Smooth muscle cell of the umbilical artery (primary cell): ENCODE results near the gene EIF3B. TPM values are rescaled to one million over a fixed set of nuclear protein-coding genes. Genes with fewer than 3 reads are reported as not detected.

Experiments used
- total RNA-seq: library from RNA; depleted of rRNA; stranded (reverse); fragments of >200 nt; gene quantifications from 2 replicates; pipeline ENCODE4 v1.2.3, GENCODE V29; 2014

EIF3B gene
- total RNA-seq: 205 and 273 TPM in 2 replicates

GRCh38 chr7:2354186-2354938, at the start of gene EIF3B:
EIF3B (plus strand) TSS chr7:2354827; CDS start chr7:2354922, 95 bp downstream.

GRCh38 chr7:2314209-2314955, 40.2 kb upstream of the EIF3B start, which contains the start of gene SNX8:
SNX8 (minus strand) TSS chr7:2314441; CDS start chr7:2314421, 20 bp downstream.

GRCh38 chr7:2403014-2403717, 48.5 kb downstream of the EIF3B start, which contains the start of gene CHST12:
CHST12 (plus strand) TSS chr7:2403611; CDS start chr7:2432640, 29,029 bp downstream.

Other genes starting within 250 kb of the EIF3B start
- gene MAD1L1, start 121.9 kb upstream of the EIF3B start, total RNA-seq: 34.4 and 44.9 TPM in 2 replicates
- 11.6 and 13.4 TPM in 2 replicates for gene MRM2, start 112.6 kb upstream of the EIF3B start, total RNA-seq
- gene NUDT1, start 112.6 kb upstream of the EIF3B start, total RNA-seq: 11.2 and 12.2 TPM in 2 replicates
- gene SNX8, start 40.4 kb upstream of the EIF3B start, total RNA-seq: 17.2 and 41.7 TPM in 2 replicates
- 4.5 and 10.8 TPM in 2 replicates for gene CHST12, start 48.8 kb downstream of the EIF3B start, total RNA-seq
- not detected in 2 replicates for gene GRIFIN, start 121.6 kb downstream of the EIF3B start, total RNA-seq
- 12.2 and 16.6 TPM in 2 replicates for gene LFNG, start 164.9 kb downstream of the EIF3B start, total RNA-seq
- gene BRAT1, start 200.7 kb downstream of the EIF3B start, total RNA-seq: 24.1 and 31.8 TPM in 2 replicates
- 6.8 and 11.7 TPM in 2 replicates for gene IQCE, start 204.2 kb downstream of the EIF3B start, total RNA-seq